ENCODE results near the gene MBTD1. TPM values are rescaled to one million over a fixed set of nuclear protein-coding genes. Genes with fewer than 3 reads are reported as not detected.
A peak's percentile ranks its signal among the peaks of the same experiment; 100 is the strongest.

The MBTD1 gene
- total and polyA plus RNA-seq, 4 donors, result 24.7 to 44.2 (median 25.5) TPM

DNA sequence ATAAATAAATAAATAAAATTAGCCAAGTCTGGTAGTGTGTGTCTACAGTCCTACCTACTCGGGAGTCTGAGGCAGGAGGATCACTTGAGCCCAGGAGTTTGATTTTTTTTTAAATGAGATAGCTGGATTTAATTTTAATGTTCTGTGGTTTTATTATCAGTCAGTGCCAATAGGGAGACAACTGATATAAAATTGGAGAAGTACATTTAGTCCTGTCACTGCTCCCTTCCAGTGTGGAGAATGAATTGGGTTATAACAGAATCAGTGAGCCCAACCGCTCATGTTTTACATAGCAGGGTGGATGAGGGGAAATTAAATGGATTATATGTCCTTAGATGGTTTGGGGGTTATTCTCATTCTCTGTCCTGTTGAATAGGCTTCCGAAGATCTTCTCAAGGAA is 100.2 kb downstream of the MBTD1 start:
- Histone ChIP-seq H3K27ac (ENCODE audit: low read depth, low read length) (no peak overlapping the region), H3K27me3 (ENCODE audit: control insufficient read depth, insufficient read depth, low read length) (no peaks in the 10 kb centered on the region), H3K4me3 (ENCODE audit: low read depth, low read length) (no peak overlapping the region), H3K9me3 (ENCODE audit: control insufficient read depth, insufficient read depth, low read length) (no peaks in the 10 kb centered on the region), H3K36me3 (ENCODE audit: control insufficient read depth, insufficient read depth, low read length) (peaks cover 52% of the 10 kb centered on the region), H3K4me1 (ENCODE audit: control insufficient read depth, insufficient read depth, low read length) (peaks cover 5% of the 10 kb centered on the region)
- no peak for DNase-seq (ENCODE audit: low read depth in 4 of 6, low spot score in 6 of 6)
- 90% methylated on average over 3 of the region's 3 CpGs for WGBS (ENCODE audit: insufficient coverage)

DNA sequence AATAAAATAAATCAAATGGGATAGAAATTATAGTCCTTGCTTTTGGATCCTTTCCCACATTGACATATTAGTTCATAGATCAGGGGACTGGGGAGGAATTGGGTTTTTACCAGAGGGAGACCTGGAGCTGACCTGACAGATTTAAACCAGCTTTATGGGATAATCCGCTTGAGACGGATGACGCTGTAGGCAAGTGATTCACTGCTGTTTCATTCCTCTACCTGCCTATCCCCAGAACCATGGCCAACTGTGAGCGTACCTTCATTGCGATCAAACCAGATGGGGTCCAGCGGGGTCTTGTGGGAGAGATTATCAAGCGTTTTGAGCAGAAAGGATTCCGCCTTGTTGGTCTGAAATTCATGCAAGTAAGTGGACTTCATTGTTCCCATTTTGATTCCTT is 104.4 kb downstream of the MBTD1 start:
- no peaks in the 10 kb centered on the region for H3K9me3 ChIP-seq (ENCODE audit: control insufficient read depth, insufficient read depth, low read length)
- no peak overlapping the region for H3K4me3 ChIP-seq (ENCODE audit: low read depth, low read length)
- no peaks in the 10 kb centered on the region for H3K27me3 ChIP-seq (ENCODE audit: control insufficient read depth, insufficient read depth, low read length)
- peaks cover 5% of the 10 kb centered on the region for H3K4me1 ChIP-seq (ENCODE audit: control insufficient read depth, insufficient read depth, low read length)
- 100% methylated on average over 4 of the region's 8 CpGs for WGBS (ENCODE audit: insufficient coverage)
- no peak for DNase-seq (ENCODE audit: low read depth in 4 of 6, low spot score in 6 of 6)
- H3K36me3 ChIP-seq (ENCODE audit: control insufficient read depth, insufficient read depth, low read length), result peaks cover 21% of the 10 kb centered on the region
- no peak overlapping the region for H3K27ac ChIP-seq (ENCODE audit: low read depth, low read length)

DNA sequence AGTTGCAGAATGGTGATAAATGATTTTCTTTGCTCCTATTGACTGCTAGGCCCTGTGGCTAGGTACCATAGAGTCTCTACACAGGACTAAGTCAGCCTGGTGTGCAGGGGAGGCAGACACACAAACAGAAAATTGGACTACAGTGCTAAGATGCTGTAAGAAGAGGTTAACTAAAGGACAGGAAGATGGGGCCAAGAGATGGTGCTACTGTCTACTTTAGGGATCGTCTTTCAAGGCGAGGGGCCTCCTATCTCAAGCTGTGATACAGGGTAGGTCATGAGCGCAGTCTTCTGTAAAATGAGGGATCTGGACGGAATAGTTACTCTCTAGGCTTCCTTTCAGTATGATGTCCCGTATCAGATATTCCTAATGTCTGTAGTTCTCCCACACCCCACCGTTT is 105.7 kb downstream of the MBTD1 start:
- Histone ChIP-seq H3K27ac (ENCODE audit: low read depth, low read length) (peak overlapping the region; percentile 98), H3K27me3 (ENCODE audit: control insufficient read depth, insufficient read depth, low read length) (no peaks in the 10 kb centered on the region), H3K9me3 (ENCODE audit: control insufficient read depth, insufficient read depth, low read length) (no peaks in the 10 kb centered on the region), H3K36me3 (ENCODE audit: control insufficient read depth, insufficient read depth, low read length) (peaks cover 18% of the 10 kb centered on the region), H3K4me1 (ENCODE audit: control insufficient read depth, insufficient read depth, low read length) (peaks cover 5% of the 10 kb centered on the region), H3K4me3 (ENCODE audit: low read depth, low read length) (peak overlapping the region; percentile 91)
- WGBS (ENCODE audit: insufficient coverage), result 0% methylated on average over 2 of the region's 6 CpGs
- peak in 2 of 6 donors; percentile 22 to 24 for DNase-seq (ENCODE audit: low read depth in 4 of 6, low spot score in 6 of 6)

DNA sequence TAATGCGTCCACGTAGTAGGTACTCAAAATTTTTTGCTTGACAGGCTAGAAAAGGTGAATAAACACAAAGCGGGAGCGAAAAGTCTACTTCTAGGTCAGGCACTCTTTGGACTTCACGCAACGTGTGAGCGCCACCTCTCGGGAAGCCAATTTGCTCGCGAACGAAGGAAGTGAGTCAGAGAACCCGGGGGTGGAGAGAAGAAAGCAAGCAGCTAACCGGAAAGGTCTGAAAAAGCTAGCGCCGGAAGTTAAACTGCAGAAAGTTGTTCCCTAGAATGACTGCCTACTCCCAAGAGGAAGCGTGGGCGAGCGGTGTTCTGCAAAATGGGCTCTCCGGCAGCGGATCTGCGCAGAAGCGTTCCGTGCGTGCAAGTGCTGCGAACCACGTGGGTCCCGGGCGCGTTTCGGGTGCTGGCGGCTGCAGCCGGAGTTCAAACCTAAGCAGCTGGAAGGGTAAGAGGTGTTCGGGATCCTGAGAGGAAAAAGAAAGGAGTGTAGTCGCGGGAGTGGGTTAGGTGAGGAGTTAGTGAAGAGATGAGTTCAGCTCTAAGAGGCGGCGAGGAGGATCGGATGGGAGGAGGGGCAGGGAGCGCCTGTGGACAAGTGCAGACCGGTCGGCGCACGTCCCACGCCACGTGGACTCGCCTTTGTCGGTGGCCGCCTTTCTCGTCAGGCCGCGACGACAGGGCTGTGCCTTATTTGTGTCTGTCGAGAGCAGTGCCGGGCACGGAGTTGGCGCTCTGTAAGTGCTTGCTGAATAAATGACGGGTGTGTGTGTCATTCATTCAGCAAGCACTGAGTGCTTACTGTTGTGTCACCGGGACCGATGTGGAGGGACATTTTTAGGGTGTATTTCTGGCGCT is 106.4 kb downstream of the MBTD1 start, which contains the start of gene NME1:
NME1 (plus strand) TSS at position 350 of the 863 bp plus-strand sequence. CDS start 2,096 bp downstream, outside the sequence.
- under 1% methylated on average over 58 of the region's 60 CpGs for WGBS (ENCODE audit: insufficient coverage)

DNA sequence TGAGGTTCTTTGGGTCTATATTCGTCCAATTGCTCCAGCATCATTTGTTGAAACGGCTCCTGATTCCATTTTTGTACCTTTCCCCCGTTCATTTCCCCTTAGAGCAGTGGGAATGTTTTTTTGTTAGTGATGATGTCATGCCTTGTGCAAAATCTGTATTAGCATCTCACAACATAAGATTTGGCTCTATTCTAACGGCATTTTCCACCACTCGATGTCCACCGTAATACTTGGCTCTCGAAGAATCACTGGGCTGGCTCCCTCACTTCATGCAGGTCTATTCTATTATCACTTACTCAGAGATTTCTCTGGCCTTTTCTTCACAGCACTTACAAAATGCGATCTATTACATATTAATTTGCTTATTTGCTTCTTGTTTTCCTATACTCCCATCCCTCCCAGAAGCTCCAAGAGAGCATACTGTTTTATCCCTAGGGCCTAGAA is 107.1 kb downstream of the MBTD1 start:
- Histone ChIP-seq H3K36me3 (ENCODE audit: control insufficient read depth, insufficient read depth, low read length) (peaks cover 8% of the 10 kb centered on the region), H3K4me1 (ENCODE audit: control insufficient read depth, insufficient read depth, low read length) (peaks cover 5% of the 10 kb centered on the region), H3K27me3 (ENCODE audit: control insufficient read depth, insufficient read depth, low read length) (no peaks in the 10 kb centered on the region), H3K9me3 (ENCODE audit: control insufficient read depth, insufficient read depth, low read length) (no peaks in the 10 kb centered on the region), H3K4me3 (ENCODE audit: low read depth, low read length) (peak overlapping the region; percentile 91), H3K27ac (ENCODE audit: low read depth, low read length) (peak overlapping the region; percentile 98)
- DNase-seq (ENCODE audit: low read depth in 4 of 6, low spot score in 6 of 6), result no peak
- WGBS (ENCODE audit: insufficient coverage), result 19% methylated on average over 4 of the region's 8 CpGs

More for the DNA sequence above, 106.4 kb downstream of the MBTD1 start, which contains the start of gene NME1:
- H3K36me3 ChIP-seq (ENCODE audit: control insufficient read depth, insufficient read depth, low read length), result peaks cover 14% of the 10 kb centered on the region
- no peaks in the 10 kb centered on the region for H3K27me3 ChIP-seq (ENCODE audit: control insufficient read depth, insufficient read depth, low read length)
- peak; percentile 96 to 100 (median 97) for DNase-seq (ENCODE audit: low read depth in 4 of 6, low spot score in 6 of 6)
- peak within 1 kb of the TSS; percentile 91 for H3K4me3 ChIP-seq (ENCODE audit: low read depth, low read length)
- H3K4me1 ChIP-seq (ENCODE audit: control insufficient read depth, insufficient read depth, low read length), result peaks cover 5% of the 10 kb centered on the region
- peak within 1 kb of the TSS; percentile 98 for H3K27ac ChIP-seq (ENCODE audit: low read depth, low read length)
- no peaks in the 10 kb centered on the region for H3K9me3 ChIP-seq (ENCODE audit: control insufficient read depth, insufficient read depth, low read length)

DNA sequence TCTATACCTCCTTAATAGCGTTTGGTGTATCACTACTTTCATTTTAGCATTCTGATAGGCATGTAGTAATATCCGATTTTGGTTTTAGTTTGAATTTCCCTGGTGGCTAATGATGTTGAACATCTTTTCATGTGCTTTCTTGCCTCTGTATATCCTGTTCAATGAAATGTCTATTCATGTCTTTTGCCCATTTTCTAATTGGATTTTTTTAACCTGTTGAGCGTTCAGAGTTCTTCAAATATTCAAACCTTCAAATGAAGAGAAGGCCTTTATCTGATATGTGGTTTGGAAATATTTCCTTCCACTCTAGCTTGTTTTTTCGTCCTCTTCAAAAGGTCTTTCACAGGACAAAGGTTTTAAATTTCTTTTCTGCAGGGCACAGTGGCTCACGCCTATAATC is 108.9 kb downstream of the MBTD1 start:
- no peak for DNase-seq (ENCODE audit: low read depth in 4 of 6, low spot score in 6 of 6)
- Histone ChIP-seq H3K27me3 (ENCODE audit: control insufficient read depth, insufficient read depth, low read length) (no peaks in the 10 kb centered on the region), H3K4me1 (ENCODE audit: control insufficient read depth, insufficient read depth, low read length) (peaks cover 5% of the 10 kb centered on the region), H3K4me3 (ENCODE audit: low read depth, low read length) (no peak overlapping the region), H3K9me3 (ENCODE audit: control insufficient read depth, insufficient read depth, low read length) (no peaks in the 10 kb centered on the region), H3K36me3 (ENCODE audit: control insufficient read depth, insufficient read depth, low read length) (no peaks in the 10 kb centered on the region), H3K27ac (ENCODE audit: low read depth, low read length) (no peak overlapping the region)
- WGBS (ENCODE audit: insufficient coverage), result 100% methylated on average over 1 of the region's 5 CpGs

DNA sequence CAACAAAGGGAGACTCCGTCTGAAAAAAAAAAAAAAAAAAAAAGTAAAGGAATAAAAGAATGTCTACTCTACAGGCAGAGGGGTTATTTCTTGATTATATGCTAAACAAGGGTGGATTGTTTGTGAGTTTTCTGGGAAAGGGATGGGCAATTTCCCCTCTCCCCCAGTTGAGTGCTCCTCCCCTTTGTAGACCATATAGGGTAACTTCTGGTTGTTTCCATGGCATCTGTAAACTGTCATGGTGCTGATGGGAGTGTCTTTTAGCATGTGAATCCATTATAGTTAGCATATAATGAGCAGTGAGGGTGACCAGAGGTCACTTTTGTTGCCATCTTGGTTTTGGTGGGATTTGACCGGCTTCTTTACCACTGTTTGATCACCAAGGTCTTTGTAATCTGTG is 110.7 kb downstream of the MBTD1 start:
- no peaks in the 10 kb centered on the region for H3K36me3 ChIP-seq (ENCODE audit: control insufficient read depth, insufficient read depth, low read length)
- no peak overlapping the region for H3K27ac ChIP-seq (ENCODE audit: low read depth, low read length)
- H3K27me3 ChIP-seq (ENCODE audit: control insufficient read depth, insufficient read depth, low read length), result no peaks in the 10 kb centered on the region
- no CpG with 5 or more reads among the region's 2 CpGs for WGBS (ENCODE audit: insufficient coverage)
- H3K4me3 ChIP-seq (ENCODE audit: low read depth, low read length), result no peak overlapping the region
- no peaks in the 10 kb centered on the region for H3K9me3 ChIP-seq (ENCODE audit: control insufficient read depth, insufficient read depth, low read length)
- H3K4me1 ChIP-seq (ENCODE audit: control insufficient read depth, insufficient read depth, low read length), result no peaks in the 10 kb centered on the region
- no peak for DNase-seq (ENCODE audit: low read depth in 4 of 6, low spot score in 6 of 6)

DNA sequence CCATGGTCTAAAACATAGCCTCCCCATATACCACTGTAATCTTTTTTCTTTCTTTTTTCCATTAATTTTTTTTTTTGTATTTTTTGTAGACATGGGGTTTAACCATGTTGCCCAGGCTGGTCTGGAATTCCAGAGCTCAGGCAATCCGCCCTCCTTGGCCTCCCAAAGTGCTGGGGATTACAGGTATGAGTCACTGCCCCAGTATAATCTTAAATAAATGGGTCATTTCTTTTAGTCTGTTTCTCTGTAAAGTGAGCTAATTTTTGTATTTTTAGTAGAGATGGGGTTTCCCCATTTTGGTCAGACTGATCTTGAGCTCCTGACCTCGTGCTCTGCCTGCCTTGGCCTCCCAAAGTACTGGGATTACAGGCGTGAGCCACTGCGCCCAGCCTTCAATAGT is 112.2 kb downstream of the MBTD1 start:
- Histone ChIP-seq H3K27me3 (ENCODE audit: control insufficient read depth, insufficient read depth, low read length) (no peaks in the 10 kb centered on the region), H3K4me3 (ENCODE audit: low read depth, low read length) (no peak overlapping the region), H3K9me3 (ENCODE audit: control insufficient read depth, insufficient read depth, low read length) (no peaks in the 10 kb centered on the region), H3K27ac (ENCODE audit: low read depth, low read length) (no peak overlapping the region), H3K36me3 (ENCODE audit: control insufficient read depth, insufficient read depth, low read length) (no peaks in the 10 kb centered on the region), H3K4me1 (ENCODE audit: control insufficient read depth, insufficient read depth, low read length) (no peaks in the 10 kb centered on the region)
- WGBS (ENCODE audit: insufficient coverage), result 90% methylated on average over 2 of the region's 4 CpGs
- no peak for DNase-seq (ENCODE audit: low read depth in 4 of 6, low spot score in 6 of 6)

DNA sequence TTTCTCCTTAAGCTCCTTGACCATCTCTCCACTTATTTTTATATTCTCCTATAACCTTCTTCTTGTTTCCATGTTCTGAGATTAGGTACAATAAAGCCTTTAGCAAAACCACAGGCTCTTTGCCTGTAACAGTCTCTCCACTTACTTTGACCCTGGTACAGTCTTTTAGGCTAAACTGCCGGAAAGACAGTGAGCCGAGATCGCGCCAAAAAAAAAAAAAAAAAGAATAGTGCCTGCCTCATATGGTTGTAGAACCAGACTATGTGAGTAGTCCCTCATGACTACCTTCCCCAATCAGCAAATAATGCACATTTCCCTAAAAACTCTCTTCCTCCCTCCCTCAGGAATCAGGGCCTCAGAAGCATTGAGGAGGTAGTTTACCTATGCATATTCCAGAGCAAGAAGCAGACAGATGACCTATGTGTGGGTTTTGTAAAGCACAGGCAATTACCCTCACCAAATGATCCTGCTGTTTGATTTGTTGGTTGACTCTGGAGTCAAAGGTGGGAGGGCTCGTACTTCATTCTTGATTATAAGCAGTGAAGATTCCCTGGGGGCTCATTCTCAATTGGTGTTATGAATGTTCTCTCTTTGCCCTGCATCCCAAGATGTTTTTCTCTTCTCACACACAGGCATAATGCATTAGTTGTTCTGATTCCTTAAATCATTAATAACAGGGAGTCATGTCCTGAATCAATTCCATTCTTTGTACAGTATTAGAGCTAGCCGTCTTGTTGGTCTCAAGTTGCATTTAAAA is 115.4 kb downstream of the MBTD1 start:
- no peak overlapping the region for H3K27ac ChIP-seq (ENCODE audit: low read depth, low read length)
- 8% methylated on average over 2 of the region's 6 CpGs for whole genome bisulfite sequencing (ENCODE audit: insufficient coverage)

More for the DNA sequence above, 115.4 kb downstream of the MBTD1 start:
- H3K9me3 ChIP-seq (ENCODE audit: control insufficient read depth, insufficient read depth, low read length), result no peaks in the 10 kb centered on the region
- no peaks in the 10 kb centered on the region for H3K4me1 ChIP-seq (ENCODE audit: control insufficient read depth, insufficient read depth, low read length)
- no peaks in the 10 kb centered on the region for H3K36me3 ChIP-seq (ENCODE audit: control insufficient read depth, insufficient read depth, low read length)
- H3K4me3 ChIP-seq (ENCODE audit: low read depth, low read length), result no peak overlapping the region
- DNase-seq (ENCODE audit: low read depth in 4 of 6, low spot score in 6 of 6), result peak in 1 of 6 donors; percentile 89
- no peaks in the 10 kb centered on the region for H3K27me3 ChIP-seq (ENCODE audit: control insufficient read depth, insufficient read depth, low read length)

Data from spinal cord (tissue), 10 donors.